Liver (tissue), 9 donors: ENCODE results near the gene COG7. TPM values are rescaled to one million over a fixed set of nuclear protein-coding genes. Genes with fewer than 3 reads are reported as not detected.

Experiments used
- DNase-seq: peaks from one replicate; pipeline ENCODE4 v3.0.0-alpha.2; 2017; ENCODE audit warnings: low spot score
- H3K27ac ChIP-seq, 2 donors: one replicate each; pipeline ENCODE4 v1.7.0; 2013; ENCODE audit warnings: inconsistent platforms in 2 of 2, low read length in 2 of 2, control low read depth in 1 of 2, low read depth in 1 of 2, mild to moderate bottlenecking in 1 of 2
- H3K27me3 ChIP-seq, 4 donors: one replicate each; pipeline versions ENCODE4 v1.6.1 to v1.7.0; 2013; ENCODE audit warnings: low read length in 3 of 4, inconsistent platforms in 1 of 4, mild to moderate bottlenecking in 1 of 4, moderate library complexity in 1 of 4; ENCODE audit not compliant: control insufficient read depth in 4 of 4, insufficient read depth in 4 of 4
- H3K36me3 ChIP-seq, 4 donors: one replicate each; pipeline versions ENCODE4 v1.6.1 to v1.7.0; 2013; ENCODE audit warnings: low read length in 3 of 4, mild to moderate bottlenecking in 3 of 4, low read depth in 1 of 4, moderate library complexity in 1 of 4; ENCODE audit not compliant: control insufficient read depth in 4 of 4, insufficient read depth in 3 of 4
- H3K4me1 ChIP-seq, 4 donors: one replicate each; pipeline versions ENCODE4 v1.6.1 to v1.7.0; 2013; ENCODE audit warnings: low read length in 3 of 4, mild to moderate bottlenecking in 3 of 4, moderate library complexity in 1 of 4; ENCODE audit not compliant: control insufficient read depth in 4 of 4, insufficient read depth in 4 of 4
- H3K4me3 ChIP-seq, 3 donors: one replicate each; pipeline versions ENCODE4 v1.6.1 to v1.7.0; 2013; ENCODE audit warnings: low read length in 3 of 3, control low read depth in 1 of 3, low read depth in 1 of 3, mild to moderate bottlenecking in 1 of 3
- H3K9ac ChIP-seq, 2 donors: one replicate each; pipeline ENCODE4 v1.7.0; 2013; ENCODE audit warnings: low read length in 2 of 2, mild to moderate bottlenecking in 2 of 2, moderate library complexity in 2 of 2, control low read depth in 1 of 2, low read depth in 1 of 2
- H3K9me3 ChIP-seq, 4 donors: one replicate each; pipeline versions ENCODE4 v1.6.1 to v1.7.0; 2013; ENCODE audit warnings: low read length in 3 of 4; ENCODE audit not compliant: control insufficient read depth in 4 of 4
- EGR1 ChIP-seq, 2 donors: IDR thresholded peaks; 2 replicates each; pipeline ENCODE4 v1.6.1; 2016 to 2018; ENCODE audit warnings: antibody characterized with exemption in 2 of 2, low read depth in 2 of 2
- FOXA1 ChIP-seq: IDR thresholded peaks from 2 replicates; pipeline ENCODE4 v1.6.1; 2016; ENCODE audit warnings: antibody characterized with exemption
- FOXA2 ChIP-seq: IDR thresholded peaks from 2 replicates; pipeline ENCODE4 v1.6.1; 2016; ENCODE audit warnings: antibody characterized with exemption
- GABPA ChIP-seq, 2 donors: IDR thresholded peaks in 1 of 2; conservative IDR thresholded peaks in 1 of 2; 2 replicates each; pipeline ENCODE4 v1.6.1; 2016; ENCODE audit warnings: antibody characterized with exemption in 2 of 2, mild to moderate bottlenecking in 1 of 2, moderate library complexity in 1 of 2
- HNF4A ChIP-seq, 2 donors: conservative IDR thresholded peaks; 2 replicates each; pipeline ENCODE4 v1.6.1; 2016; ENCODE audit warnings: antibody characterized with exemption in 2 of 2, mild to moderate bottlenecking in 2 of 2
- HNF4G ChIP-seq: IDR thresholded peaks from 2 replicates; pipeline ENCODE4 v1.6.1; 2016; ENCODE audit warnings: antibody characterized with exemption
- JUND ChIP-seq, 2 donors: IDR thresholded peaks; 2 replicates each; pipeline ENCODE4 v1.6.1; 2016; ENCODE audit warnings: antibody characterized with exemption in 2 of 2
- MAX ChIP-seq: IDR thresholded peaks from 2 replicates; pipeline ENCODE4 v1.6.1; 2016; ENCODE audit warnings: antibody characterized with exemption
- NR2F2 ChIP-seq: IDR thresholded peaks from 2 replicates; pipeline ENCODE4 v1.6.1; 2016; ENCODE audit warnings: antibody characterized with exemption
- RAD21 ChIP-seq, 2 donors: IDR thresholded peaks; 2 replicates each; pipeline ENCODE4 v1.6.1; 2016; ENCODE audit warnings: antibody characterized with exemption in 2 of 2, mild to moderate bottlenecking in 2 of 2
- REST ChIP-seq: IDR thresholded peaks from 2 replicates; pipeline ENCODE4 v1.6.1; 2016; ENCODE audit warnings: antibody characterized with exemption, mild to moderate bottlenecking
- RXRA ChIP-seq, 2 donors: IDR thresholded peaks; 2 replicates each; pipeline ENCODE4 v1.6.1; 2017 to 2018; ENCODE audit warnings: antibody characterized with exemption in 2 of 2, mild to moderate bottlenecking in 1 of 2
- SP1 ChIP-seq: IDR thresholded peaks from 2 replicates; pipeline ENCODE4 v1.6.1; 2018; ENCODE audit warnings: antibody characterized with exemption, mild to moderate bottlenecking
- TAF1 ChIP-seq: conservative IDR thresholded peaks from 2 replicates; pipeline ENCODE4 v1.6.1; 2016; ENCODE audit warnings: antibody characterized with exemption, mild to moderate bottlenecking
- YY1 ChIP-seq: IDR thresholded peaks from 2 replicates; pipeline ENCODE4 v1.6.1; 2016; ENCODE audit warnings: antibody characterized with exemption, mild to moderate bottlenecking
- ZBTB33 ChIP-seq: IDR thresholded peaks from 2 replicates; pipeline ENCODE4 v1.6.1; 2016; ENCODE audit warnings: antibody characterized with exemption
- WGBS: extraction: QIAGEN DNeasy Blood & Tissue Kit; methylation state at CpG from one replicate; pipeline ENCODE4 v1.1.7; 2013; 5-methylcytosine and 5-hydroxymethylcytosine counted together
- polyA plus RNA-seq, 2 donors: library from polyadenylated mRNA; stranded (reverse) in 1 of 2; unstranded in 1 of 2; fragments of 200-250 nt in 1 of 2; fragments of >200 nt in 1 of 2; fragmentation: Nextera tagmentation in 1 of 2; extraction: Ambion mirVana in 1 of 2; gene quantifications; one replicate each; pipeline versions ENCODE4 v1.2.1 to v1.2.3, GENCODE V29; 2013 to 2015
- total RNA-seq, 2 donors: library from RNA; depleted of rRNA; stranded (reverse); fragments of >200 nt; gene quantifications; one replicate each; pipeline ENCODE4 v1.2.3, GENCODE V29; 2014
- TF ChIP-seq, protein P1 (sequence below): IDR thresholded peaks from 2 replicates; pipeline ENCODE4 v1.6.1; 2016; ENCODE audit warnings: antibody characterized with exemption
- TF ChIP-seq, protein P2 (sequence below): fragments of 150-350 bp; IDR thresholded peaks from 2 replicates; pipeline ENCODE4 v1.5.1; 2017; ENCODE audit warnings: improper control_type of control experiment, low read depth, low read length; ENCODE audit not compliant: missing input control
- donor health status: healthy.
- donor health status: healthy.
- donor health status: healthy.
- donor health status: healthy.
- donor health status: healthy.

Gene COG7
- total and polyA plus RNA-seq, 4 donors: 5.1 to 11.4 (median 6.6) TPM

- TF ChIP-seq EGR1 (IDR thresholded peaks at IDR 0.05; ENCODE audit: low read depth in 2 of 2) (no peak), GABPA (IDR thresholded peaks at IDR 0.05 in 1 of 2, conservative IDR thresholded peaks at IDR 0.05 in 1 of 2) (no peak), SP1 (no peak), RXRA (IDR thresholded peaks at IDR 0.05) (no peak), NR2F2 (no peak), REST (no peak), RAD21 (IDR thresholded peaks at IDR 0.05) (no peak), FOXA1 (no peak), JUND (IDR thresholded peaks at IDR 0.05) (no peak), YY1 (no peak), TAF1 (no peak), FOXA2 (no peak), MAX (no peak), ZBTB33 (no peak), HNF4G (no peak)
- TF ChIP-seq, protein P1, sequence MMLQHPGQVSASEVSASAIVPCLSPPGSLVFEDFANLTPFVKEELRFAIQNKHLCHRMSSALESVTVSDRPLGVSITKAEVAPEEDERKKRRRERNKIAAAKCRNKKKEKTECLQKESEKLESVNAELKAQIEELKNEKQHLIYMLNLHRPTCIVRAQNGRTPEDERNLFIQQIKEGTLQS: no peak
- TF ChIP-seq, protein P2, sequence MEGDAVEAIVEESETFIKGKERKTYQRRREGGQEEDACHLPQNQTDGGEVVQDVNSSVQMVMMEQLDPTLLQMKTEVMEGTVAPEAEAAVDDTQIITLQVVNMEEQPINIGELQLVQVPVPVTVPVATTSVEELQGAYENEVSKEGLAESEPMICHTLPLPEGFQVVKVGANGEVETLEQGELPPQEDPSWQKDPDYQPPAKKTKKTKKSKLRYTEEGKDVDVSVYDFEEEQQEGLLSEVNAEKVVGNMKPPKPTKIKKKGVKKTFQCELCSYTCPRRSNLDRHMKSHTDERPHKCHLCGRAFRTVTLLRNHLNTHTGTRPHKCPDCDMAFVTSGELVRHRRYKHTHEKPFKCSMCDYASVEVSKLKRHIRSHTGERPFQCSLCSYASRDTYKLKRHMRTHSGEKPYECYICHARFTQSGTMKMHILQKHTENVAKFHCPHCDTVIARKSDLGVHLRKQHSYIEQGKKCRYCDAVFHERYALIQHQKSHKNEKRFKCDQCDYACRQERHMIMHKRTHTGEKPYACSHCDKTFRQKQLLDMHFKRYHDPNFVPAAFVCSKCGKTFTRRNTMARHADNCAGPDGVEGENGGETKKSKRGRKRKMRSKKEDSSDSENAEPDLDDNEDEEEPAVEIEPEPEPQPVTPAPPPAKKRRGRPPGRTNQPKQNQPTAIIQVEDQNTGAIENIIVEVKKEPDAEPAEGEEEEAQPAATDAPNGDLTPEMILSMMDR: no peak
- 91% methylated on average over 4 of the region's 4 CpGs for WGBS
Observed at GRCh38 chr16:23480257-23480656, 27.3 kb upstream of the COG7 start.

GRCh38 chr16:23479138-23479537, 26.1 kb upstream of the COG7 start:
- no peaks in the 10 kb centered on the region for H3K4me1 ChIP-seq
- no peak for DNase-seq
- no peak overlapping the region for H3K9ac ChIP-seq
- WGBS: 95% methylated on average over 3 of the region's 3 CpGs
- peaks cover 24 to 78% (median 64%) of the 10 kb centered on the region in 4 donors for H3K36me3 ChIP-seq
- no peak overlapping the region for H3K27ac ChIP-seq
- H3K9me3 ChIP-seq: no peaks in the 10 kb centered on the region
- no peak overlapping the region for H3K4me3 ChIP-seq
- TF ChIP-seq JUND (IDR thresholded peaks at IDR 0.05) (no peak), SP1 (no peak), RAD21 (IDR thresholded peaks at IDR 0.05) (no peak), GABPA (IDR thresholded peaks at IDR 0.05 in 1 of 2, conservative IDR thresholded peaks at IDR 0.05 in 1 of 2) (no peak), TAF1 (no peak), RXRA (IDR thresholded peaks at IDR 0.05) (no peak), HNF4A (conservative IDR thresholded peaks at IDR 0.05) (no peak), EGR1 (IDR thresholded peaks at IDR 0.05; ENCODE audit: low read depth in 2 of 2) (no peak), NR2F2 (no peak), ZBTB33 (no peak), HNF4G (no peak), MAX (no peak)
- TF ChIP-seq, protein P2: no peak
- TF ChIP-seq, protein P1: no peak
- no peaks in the 10 kb centered on the region for H3K27me3 ChIP-seq

More at GRCh38 chr16:23480257-23480656, 27.3 kb upstream of the COG7 start:
- Histone ChIP-seq H3K4me3 (no peak overlapping the region), H3K4me1 (no peaks in the 10 kb centered on the region), H3K27ac (no peak overlapping the region), H3K36me3 (peaks cover 24 to 78% (median 65%) of the 10 kb centered on the region in 4 donors), H3K27me3 (no peaks in the 10 kb centered on the region), H3K9me3 (no peaks in the 10 kb centered on the region), H3K9ac (no peak overlapping the region)
- DNase-seq: no peak
